Stimulated activated CD8-positive, alpha-beta memory T cell treated with anti-CD3 and anti-CD28 coated beads, Interleukin-4, amount 100 ng/mL, for 24 hours (primary cell): ENCODE results near the gene SEMA6B.
A peak's percentile ranks its signal among the peaks of the same experiment; 100 is the strongest.
"Not testable (repeated sequence)": the region's sequence is repeated elsewhere in the genome, so short reads cannot be mapped to it uniquely, and the experiment has no call there.

Experiments used
- DNase-seq: peaks from one replicate; pipeline ENCODE4 v3.0.0-alpha.2; 2020; ENCODE audit warnings: low read depth

Gene SEMA6B

GRCh38 chr19:4559569-4559968, at the start of gene SEMA6B:
TSS of gene SEMA6B (minus strand) at chr19:4559684. CDS start at chr19:4558457, 1,227 bp downstream.
- no peak for DNase-seq

- DNase-seq = no peak
Measured at GRCh38 chr19:4606921-4607678, 47.6 kb upstream of the SEMA6B start.

GRCh38 chr19:4606181-4606580, 46.7 kb upstream of the SEMA6B start:
- DNase-seq = no peak

- no peak for DNase-seq
Measured at GRCh38 chr19:4604912-4605311, 45.4 kb upstream of the SEMA6B start.

GRCh38 chr19:4602915-4603314, 43.4 kb upstream of the SEMA6B start:
- DNase-seq = no peak

- no peak for DNase-seq
Measured at GRCh38 chr19:4602173-4602788, 42.8 kb upstream of the SEMA6B start.

- no peak for DNase-seq
Measured at GRCh38 chr19:4600893-4601292, 41.4 kb upstream of the SEMA6B start.

- DNase-seq = no peak
Measured at GRCh38 chr19:4600082-4600481, 40.6 kb upstream of the SEMA6B start.

GRCh38 chr19:4598712-4599111, 39.2 kb upstream of the SEMA6B start:
- DNase-seq = no peak

GRCh38 chr19:4597975-4598671, 38.6 kb upstream of the SEMA6B start:
- peak; percentile 33 for DNase-seq

GRCh38 chr19:4597278-4597974, 37.9 kb upstream of the SEMA6B start:
- no peak for DNase-seq

- DNase-seq = no peak
Measured at GRCh38 chr19:4596033-4596904, 36.8 kb upstream of the SEMA6B start.

- DNase-seq = not testable (repeated sequence)
Measured at GRCh38 chr19:4595158-4595557, 35.7 kb upstream of the SEMA6B start.

- no peak for DNase-seq
Measured at GRCh38 chr19:4594201-4594600, 34.7 kb upstream of the SEMA6B start.

- no peak for DNase-seq
Measured at GRCh38 chr19:4593409-4593851, 33.9 kb upstream of the SEMA6B start.

- DNase-seq = no peak
Measured at GRCh38 chr19:4592445-4592844, 33.0 kb upstream of the SEMA6B start.

GRCh38 chr19:4591320-4591719, 31.8 kb upstream of the SEMA6B start:
- DNase-seq = no peak

- DNase-seq = no peak
Measured at GRCh38 chr19:4590559-4590958, 31.1 kb upstream of the SEMA6B start.

- no peak for DNase-seq
Measured at GRCh38 chr19:4589579-4590410, 30.3 kb upstream of the SEMA6B start.

GRCh38 chr19:4588291-4588761, 28.8 kb upstream of the SEMA6B start:
- no peak for DNase-seq
